GM12873 (cell line): ENCODE results near the gene CFAP299.

ENCODE experiments used
- CTCF ChIP-seq: IDR thresholded peaks from 2 replicates; pipeline ENCODE4 v1.5.1; 2012; ENCODE audit warnings: low read depth, mild to moderate bottlenecking, moderate library complexity, low read length, control low read depth; ENCODE audit not compliant: insufficient read depth; ENCODE audit errors: missing control alignments

Gene CFAP299

DNA sequence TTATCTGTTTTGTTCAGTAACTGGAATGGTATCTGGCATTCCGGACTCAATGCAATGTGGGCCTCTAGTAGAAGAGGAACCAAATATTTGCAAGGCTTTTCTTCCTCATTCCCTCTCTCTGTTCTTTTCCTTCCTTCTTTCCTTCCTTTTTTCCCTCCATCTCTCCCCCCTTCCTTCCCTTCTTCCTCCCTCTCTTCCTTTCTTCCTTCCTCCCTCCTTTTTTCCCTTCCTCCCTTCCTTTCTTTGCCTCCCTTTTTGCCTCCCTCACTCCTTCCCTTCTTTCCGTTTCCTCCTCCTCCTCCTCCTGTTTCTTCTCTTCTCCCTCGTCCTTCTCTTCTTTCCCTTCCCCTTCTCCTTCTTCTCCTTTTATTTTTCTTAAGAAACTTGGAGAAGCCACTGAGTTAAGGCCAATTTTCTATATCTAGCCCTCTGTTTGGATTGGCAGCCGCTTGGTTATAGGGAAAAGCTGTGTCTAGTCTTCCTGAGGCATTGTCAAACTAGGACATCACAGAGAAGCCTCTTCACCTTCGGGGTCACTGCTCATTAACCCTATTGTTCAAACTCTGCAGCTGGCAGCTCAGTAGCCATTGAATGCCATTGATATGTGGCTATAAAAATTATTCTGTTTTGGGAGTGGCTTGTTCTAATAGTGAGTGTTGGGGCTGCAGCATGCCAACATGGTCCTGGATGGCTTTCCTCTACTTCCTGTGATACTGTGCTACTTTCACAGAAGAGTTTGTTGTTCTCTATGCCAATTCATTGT is 95.9 kb downstream of the CFAP299 start:
- no peak for TF ChIP-seq CTCF

- TF ChIP-seq CTCF = no peak
These were observed 98.7 kb downstream of the CFAP299 start for GRCh38 chr4:80434238-80434637.

DNA sequence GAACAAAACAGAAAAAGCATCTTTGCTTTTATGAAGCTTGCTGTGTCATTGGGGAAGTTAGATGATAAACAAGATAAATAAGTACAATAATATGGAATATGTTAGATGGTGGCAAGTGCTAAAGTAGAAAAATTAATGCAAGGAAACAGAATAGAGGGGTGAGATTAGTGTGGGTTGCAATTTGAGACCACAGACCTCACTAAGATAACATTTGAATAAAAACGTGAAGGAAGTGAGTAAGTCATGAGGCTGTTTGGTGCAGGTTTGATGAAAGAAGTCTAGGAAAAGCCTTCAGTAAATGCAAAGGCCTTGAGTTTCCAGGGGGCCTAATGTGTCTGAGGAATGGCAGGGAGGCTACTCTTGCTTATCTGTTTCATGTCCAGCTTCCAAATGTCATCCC is 102.5 kb downstream of the CFAP299 start:
- TF ChIP-seq CTCF = no peak

DNA sequence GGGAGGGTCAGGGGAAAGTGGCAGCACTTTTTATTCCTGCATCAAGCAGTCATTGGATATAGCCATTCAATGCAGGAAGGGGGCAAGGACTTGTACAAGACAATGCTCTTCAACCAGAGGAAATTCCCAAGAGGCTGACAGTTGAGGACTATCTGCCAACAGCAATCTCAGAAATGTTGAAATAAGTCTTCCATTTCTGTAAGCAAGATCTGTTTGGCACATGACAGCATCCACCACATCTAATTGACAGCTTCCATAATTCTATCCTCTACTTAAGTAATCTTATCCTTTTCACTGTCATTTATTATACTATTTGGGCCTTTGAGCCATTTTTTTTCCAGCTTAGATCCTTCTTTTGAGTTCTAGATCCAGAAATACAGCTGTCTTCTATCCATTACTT is 110.7 kb downstream of the CFAP299 start:
- TF ChIP-seq CTCF = no peak

- TF ChIP-seq CTCF = no peak
These were observed 111.1 kb downstream of the CFAP299 start for GRCh38 chr4:80446664-80447063.

DNA sequence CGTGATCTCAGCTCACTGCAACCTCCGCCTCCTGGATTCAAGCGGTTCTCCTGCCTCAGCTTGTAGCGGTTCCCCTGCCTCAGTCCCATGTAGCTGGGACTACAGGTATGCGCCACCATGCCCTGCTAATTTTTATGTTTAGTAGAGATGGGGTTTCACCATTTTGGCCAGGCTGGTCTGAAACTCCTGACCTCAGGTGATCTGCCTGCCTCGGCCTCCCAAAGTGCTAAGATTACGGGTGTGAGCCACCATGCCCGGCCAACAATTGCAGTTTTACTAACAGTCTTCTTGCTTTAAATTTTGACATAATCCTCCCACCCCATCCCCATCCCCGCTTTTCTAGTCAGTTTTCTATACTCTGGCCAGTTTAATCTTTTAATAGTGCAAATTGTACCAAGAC is 112.0 kb downstream of the CFAP299 start:
- TF ChIP-seq CTCF = no peak

GRCh38 chr4:80448056-80448455 is 112.5 kb downstream of the CFAP299 start:
- no peak for TF ChIP-seq CTCF

- TF ChIP-seq CTCF = no peak
These were observed 116.5 kb downstream of the CFAP299 start for GRCh38 chr4:80452055-80452454.
